ENCODE measurements around the gene PMVK. TPM values are rescaled to one million over a fixed set of nuclear protein-coding genes. Genes with fewer than 3 reads are reported as not detected.

The PMVK gene
- total RNA-seq, 1 donor, result 2.1 TPM

DNA sequence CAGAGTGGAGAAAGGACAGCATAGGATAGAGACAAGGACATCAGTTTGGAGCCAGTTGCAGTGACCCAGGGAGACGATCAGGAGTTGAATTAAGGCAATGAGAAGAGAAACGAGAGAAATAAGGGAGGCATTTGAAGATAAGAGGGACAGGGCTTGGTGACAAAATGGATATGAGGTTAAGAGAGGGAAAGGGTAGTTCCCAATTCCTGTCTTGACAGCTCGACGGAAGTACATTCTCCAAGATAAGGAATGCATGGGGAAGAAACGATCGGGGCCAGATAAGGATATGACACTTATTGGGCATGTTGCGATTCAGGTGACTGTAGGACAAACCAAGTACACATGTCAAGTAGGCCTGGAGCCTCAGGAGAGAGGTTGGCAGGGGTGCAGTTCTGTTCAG lies 47.8 kb downstream of the PMVK start:
- no peaks in the 10 kb centered on the region for H3K9me3 ChIP-seq (ENCODE audit: low read depth, low read length)
- H3K27me3 ChIP-seq (ENCODE audit: insufficient read depth, low read length), result no peaks in the 10 kb centered on the region
- H3K4me1 ChIP-seq (ENCODE audit: insufficient read depth, low read length), result no peaks in the 10 kb centered on the region
- H3K4me3 ChIP-seq (ENCODE audit: low read length), result no peak overlapping the region

DNA sequence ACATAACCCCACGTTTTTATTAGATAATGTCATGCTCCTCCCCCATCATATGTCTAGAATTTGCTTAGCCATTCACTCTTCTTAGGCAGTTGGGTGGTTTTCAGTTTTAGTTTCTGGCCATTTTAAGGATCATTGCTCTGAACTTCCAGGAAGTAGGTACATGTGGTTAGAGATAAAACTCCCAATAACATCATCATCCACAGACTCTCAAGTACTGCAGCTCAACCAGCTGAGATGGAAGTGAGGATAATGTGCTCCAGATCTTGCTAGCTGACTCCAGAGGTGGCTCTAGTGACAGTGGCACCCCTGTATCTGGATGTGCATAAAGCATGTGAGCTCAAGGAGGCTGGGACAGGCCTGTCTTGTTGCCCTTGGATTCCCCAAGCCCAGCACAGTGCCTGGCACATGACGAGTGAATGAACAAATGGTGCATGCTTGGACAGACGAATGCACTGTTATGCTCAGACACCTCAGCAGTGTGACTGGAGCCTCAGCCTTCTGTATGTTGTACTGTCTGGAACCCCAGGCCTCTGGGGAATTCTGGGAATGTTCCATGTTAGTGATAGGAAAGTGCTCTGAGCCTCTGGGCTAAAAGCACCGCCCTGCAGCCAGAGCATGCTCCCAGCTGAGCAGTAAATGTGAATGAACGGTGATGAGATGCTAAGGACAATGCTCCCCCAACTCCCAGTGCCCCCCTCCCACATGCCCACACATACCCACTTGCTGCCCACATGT lies 50.1 kb downstream of the PMVK start:
- Histone ChIP-seq H3K9me3 (ENCODE audit: low read depth, low read length) (no peaks in the 10 kb centered on the region), H3K4me1 (ENCODE audit: insufficient read depth, low read length) (no peaks in the 10 kb centered on the region), H3K4me3 (ENCODE audit: low read length) (no peak overlapping the region), H3K27me3 (ENCODE audit: insufficient read depth, low read length) (no peaks in the 10 kb centered on the region)

DNA sequence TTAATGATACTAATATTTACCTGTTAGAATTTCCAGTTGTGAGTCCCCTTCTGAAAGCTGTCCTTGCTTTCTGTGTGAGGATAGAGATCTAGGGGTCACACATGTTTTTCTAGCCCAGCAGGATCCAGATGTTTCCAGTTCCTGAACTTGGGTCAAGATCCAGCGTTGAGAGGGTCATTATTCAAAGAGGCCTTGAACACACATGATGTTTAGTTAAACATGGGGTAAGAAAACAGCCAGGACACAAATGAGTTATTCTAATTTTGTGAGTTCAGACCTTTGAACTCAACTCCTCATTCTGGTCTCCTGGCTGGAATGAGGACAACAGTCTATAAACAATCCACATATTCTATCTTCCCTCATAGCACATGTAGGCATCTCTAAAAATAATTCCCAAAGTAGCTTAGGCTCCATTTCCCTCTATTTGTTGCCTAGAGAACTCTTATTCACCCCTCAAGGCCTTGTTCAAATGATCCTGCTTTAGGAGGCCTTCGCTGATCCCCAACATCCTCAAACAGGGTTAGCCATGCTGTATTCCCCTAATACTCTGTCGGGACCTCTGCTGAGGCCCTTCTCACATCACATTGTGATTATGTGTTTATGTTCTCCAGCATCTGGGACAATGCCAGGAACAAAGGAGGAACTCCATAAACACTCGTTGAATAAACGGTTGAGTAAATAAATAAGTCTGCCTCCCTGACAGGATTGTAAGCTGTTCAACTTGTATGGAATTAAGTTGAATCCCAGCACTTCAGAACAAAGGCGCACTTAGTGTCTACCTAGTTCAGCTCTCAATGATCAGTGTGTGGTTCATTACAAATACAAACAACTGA lies 51.4 kb downstream of the PMVK start:
- Histone ChIP-seq H3K9me3 (ENCODE audit: low read depth, low read length) (no peaks in the 10 kb centered on the region), H3K4me1 (ENCODE audit: insufficient read depth, low read length) (no peaks in the 10 kb centered on the region), H3K4me3 (ENCODE audit: low read length) (no peak overlapping the region), H3K27me3 (ENCODE audit: insufficient read depth, low read length) (no peaks in the 10 kb centered on the region)

DNA sequence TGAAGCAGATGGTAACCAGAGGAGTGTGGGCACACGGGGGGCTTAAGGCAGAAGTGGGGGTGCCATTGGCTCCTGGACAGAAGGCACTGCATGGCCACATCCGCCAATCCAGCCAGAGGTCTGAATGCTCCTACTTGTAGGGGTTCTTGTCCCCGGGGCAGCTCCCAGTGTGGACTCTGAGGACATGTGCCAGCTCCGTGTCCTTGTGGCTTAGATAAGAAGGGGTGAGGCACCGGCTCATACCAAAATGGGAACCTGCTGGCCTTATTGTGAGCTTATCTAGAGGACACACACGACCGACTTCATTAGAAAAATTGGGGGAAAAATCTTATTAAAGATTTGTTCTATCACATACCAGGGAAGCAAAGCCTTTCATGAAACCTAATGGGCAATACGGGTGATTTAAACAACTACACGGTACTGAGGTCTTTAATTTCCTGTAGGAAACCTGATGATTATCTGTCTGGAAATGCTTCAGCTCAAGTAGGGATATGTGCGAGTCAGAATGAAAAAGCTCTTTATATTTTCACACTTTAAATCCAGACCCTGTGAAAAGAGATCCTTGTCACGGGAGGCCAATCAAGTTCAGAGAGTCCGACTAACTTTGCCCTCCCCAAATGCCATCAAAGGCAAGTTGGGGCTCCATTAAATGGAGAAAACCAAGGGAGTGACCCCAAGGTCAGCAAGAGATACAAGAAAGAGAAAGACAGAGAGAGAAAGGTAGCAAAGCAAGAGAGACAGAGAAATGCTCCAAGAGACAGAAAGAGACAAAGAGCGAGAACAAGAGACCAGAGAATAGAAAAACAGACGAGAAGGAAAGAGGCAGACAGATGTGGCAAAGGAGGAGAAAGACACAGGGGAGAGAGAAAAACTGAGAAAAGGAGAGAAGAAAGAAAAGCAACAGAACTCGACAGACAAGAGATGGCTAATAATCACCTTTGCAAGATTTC lies 52.3 kb downstream of the PMVK start:
- no peak overlapping the region for H3K4me3 ChIP-seq (ENCODE audit: low read length)
- H3K27me3 ChIP-seq (ENCODE audit: insufficient read depth, low read length), result no peaks in the 10 kb centered on the region
- H3K4me1 ChIP-seq (ENCODE audit: insufficient read depth, low read length), result no peaks in the 10 kb centered on the region
- no peaks in the 10 kb centered on the region for H3K9me3 ChIP-seq (ENCODE audit: low read depth, low read length)

DNA sequence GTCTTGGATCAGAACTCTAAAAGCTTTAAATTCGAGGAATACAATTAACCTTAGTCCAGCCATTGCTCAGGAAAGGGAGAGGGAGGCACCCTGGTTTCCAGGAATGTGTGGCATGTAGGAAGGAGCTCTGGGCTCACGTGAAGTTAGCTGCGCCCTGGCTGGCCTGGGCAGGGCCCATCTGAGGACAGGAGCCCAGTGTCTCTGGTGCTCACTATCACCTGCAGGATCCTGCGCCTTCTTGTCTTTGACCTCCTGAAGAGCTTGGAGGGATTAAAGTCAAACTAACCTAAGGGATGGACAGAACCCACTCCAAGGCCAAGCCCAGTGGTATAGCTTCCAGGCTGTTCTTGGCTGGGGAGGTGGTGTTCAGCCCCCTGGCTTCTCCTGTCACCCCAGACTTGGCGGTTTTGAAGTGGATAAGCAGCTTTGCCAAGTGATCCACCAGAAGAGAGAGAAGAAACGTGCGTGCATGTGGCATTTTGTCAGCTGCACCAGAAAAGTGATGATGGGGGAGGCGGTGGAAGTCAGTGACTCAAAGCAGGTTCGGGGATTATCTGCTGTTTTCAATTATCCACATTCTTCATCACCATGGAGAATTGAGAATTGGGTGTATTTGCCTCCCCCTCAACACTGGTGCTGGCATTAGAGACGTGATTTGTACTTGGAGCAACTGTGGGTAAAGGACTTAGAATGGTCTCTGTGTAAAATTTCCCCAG lies 54.5 kb downstream of the PMVK start:
- Histone ChIP-seq H3K27me3 (ENCODE audit: insufficient read depth, low read length) (no peaks in the 10 kb centered on the region), H3K4me3 (ENCODE audit: low read length) (no peak overlapping the region), H3K4me1 (ENCODE audit: insufficient read depth, low read length) (no peaks in the 10 kb centered on the region), H3K9me3 (ENCODE audit: low read depth, low read length) (no peaks in the 10 kb centered on the region)

DNA sequence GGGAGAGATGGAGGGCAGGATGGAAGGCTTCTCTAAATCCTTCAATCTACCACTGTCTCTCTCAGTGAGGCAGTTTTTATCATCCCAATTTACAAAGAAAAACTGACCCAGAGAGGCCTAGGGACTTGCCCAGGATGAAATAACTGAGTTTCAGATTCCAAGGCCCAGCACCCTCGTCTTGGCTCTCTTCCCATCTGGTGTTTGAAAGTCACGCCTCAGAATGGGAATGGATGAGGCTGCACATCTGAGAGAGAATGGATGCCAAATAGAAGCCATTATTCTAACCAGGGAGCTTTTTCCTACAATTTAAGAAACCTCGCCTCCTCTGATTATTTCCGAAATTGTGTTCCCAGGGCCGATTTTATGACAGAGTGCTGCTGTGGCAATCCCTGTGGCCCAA lies 55.8 kb downstream of the PMVK start:
- Histone ChIP-seq H3K4me1 (ENCODE audit: insufficient read depth, low read length) (no peaks in the 10 kb centered on the region), H3K9me3 (ENCODE audit: low read depth, low read length) (no peaks in the 10 kb centered on the region), H3K27me3 (ENCODE audit: insufficient read depth, low read length) (no peaks in the 10 kb centered on the region), H3K4me3 (ENCODE audit: low read length) (no peak overlapping the region)

DNA sequence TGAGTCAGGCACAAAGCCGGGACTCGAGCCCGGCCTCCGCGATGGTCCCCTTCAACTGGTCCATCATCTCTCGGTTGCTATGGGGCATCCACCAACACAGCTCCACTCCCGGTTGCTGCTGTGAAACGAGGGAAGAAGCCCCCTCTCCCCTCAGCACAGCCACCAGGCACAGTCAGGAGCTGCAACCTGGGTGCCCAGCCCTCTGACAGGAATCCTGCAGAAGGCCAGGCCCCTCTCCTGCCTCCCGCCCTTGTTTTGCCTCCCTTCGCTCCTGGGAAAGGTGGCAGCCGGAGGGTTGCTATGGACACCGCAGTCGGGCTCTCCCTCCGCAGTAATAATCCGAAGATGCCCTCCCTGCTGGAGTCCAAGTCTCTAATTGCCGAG lies 57.5 kb downstream of the PMVK start:
- no peaks in the 10 kb centered on the region for H3K27me3 ChIP-seq (ENCODE audit: insufficient read depth, low read length)
- H3K4me3 ChIP-seq (ENCODE audit: low read length), result no peak overlapping the region
- H3K4me1 ChIP-seq (ENCODE audit: insufficient read depth, low read length), result no peaks in the 10 kb centered on the region
- H3K9me3 ChIP-seq (ENCODE audit: low read depth, low read length), result no peaks in the 10 kb centered on the region

DNA sequence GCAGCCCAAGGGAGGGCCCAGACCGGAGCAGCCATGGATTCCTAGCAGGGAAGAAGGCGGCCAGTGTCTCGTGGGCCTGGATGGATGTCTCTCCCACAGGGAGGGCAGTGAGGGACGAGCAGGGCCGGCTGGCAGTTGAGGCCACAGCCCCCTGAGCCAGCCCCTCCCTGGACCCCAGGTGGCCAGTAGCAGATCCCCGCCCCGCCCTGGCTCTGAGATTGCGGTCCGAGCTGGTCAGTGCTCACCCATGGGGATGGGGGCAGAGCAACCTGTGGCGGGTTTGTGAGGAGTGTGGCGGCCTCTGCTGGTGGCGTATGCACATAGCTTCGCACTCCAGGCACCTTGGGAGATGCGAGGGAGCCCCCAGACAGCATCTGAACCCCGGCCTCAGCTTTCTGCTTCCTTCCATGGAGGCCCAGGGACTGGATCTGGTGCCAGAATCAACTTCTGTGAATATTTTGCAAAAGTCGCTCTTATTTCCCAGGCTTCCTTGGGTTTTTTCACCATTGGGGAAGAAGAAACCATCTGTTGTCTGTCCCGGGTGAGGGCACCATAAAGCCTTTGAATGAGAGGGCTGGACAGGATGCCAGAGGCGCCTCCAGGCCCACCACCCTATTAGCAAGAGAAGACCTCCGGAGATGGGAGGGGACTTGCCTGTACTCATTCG lies 58.0 kb downstream of the PMVK start:
- no peaks in the 10 kb centered on the region for H3K9me3 ChIP-seq (ENCODE audit: low read depth, low read length)
- no peak overlapping the region for H3K4me3 ChIP-seq (ENCODE audit: low read length)
- H3K27me3 ChIP-seq (ENCODE audit: insufficient read depth, low read length), result no peaks in the 10 kb centered on the region
- no peaks in the 10 kb centered on the region for H3K4me1 ChIP-seq (ENCODE audit: insufficient read depth, low read length)

DNA sequence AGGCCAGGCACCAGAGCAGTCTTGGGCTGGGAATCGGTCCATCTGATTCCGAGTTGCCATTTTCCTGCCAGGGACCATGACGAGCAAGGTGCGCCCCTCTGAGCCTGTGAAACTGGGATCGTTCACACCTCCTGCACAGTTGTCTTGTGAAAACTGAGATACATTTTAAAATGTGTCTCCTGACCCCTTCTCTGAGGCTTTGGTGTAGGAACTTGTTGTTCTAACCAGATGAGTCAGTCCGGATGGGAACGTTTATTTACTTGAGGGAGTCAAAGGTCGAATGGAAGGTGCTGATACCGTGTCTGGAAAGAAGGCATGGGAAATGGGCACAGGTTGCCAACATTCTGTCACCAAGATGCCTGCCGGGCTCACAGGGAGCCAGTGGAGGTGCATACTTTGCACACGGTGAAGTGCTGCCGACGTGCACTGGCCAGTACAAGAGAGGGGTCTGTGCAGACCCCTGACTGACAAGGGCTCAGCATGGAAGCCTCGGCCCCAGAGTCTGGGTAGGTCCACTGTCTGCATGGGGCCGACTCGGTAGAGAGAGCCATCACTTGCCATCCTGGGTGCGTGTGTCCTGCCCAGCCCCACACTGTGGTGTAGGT lies 59.0 kb downstream of the PMVK start:
- H3K9me3 ChIP-seq (ENCODE audit: low read depth, low read length), result no peaks in the 10 kb centered on the region
- no peaks in the 10 kb centered on the region for H3K27me3 ChIP-seq (ENCODE audit: insufficient read depth, low read length)
- H3K4me3 ChIP-seq (ENCODE audit: low read length), result no peak overlapping the region
- H3K4me1 ChIP-seq (ENCODE audit: insufficient read depth, low read length), result no peaks in the 10 kb centered on the region

DNA sequence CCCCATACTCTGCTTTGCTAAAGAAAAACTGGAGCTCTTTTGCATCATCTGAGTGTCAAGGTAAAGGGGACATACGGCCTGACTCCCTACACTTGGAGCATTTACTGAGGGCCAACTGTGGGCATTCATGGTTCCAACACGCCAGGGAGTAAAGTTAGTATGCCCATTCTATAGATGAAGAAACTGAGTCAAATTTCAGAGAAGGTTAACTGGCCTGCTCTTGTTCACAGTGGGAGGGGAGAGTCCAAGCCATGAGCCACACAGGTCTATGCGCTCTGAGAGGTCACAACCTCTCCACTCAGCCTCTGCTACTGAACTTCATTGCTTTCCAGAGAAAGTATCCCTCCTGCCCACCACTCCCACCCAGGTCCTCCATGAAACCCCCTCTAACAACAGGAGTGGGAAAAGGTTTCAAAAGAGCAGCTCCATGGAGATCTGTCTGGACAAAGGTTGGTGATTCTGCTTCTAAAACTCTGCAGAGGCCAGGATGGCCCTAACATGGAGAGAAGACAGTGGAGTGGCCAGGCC lies 59.6 kb downstream of the PMVK start:
- no peaks in the 10 kb centered on the region for H3K27me3 ChIP-seq (ENCODE audit: insufficient read depth, low read length)
- H3K9me3 ChIP-seq (ENCODE audit: low read depth, low read length), result no peaks in the 10 kb centered on the region
- H3K4me1 ChIP-seq (ENCODE audit: insufficient read depth, low read length), result no peaks in the 10 kb centered on the region

More for the DNA sequence above, 59.6 kb downstream of the PMVK start:
- H3K4me3 ChIP-seq (ENCODE audit: low read length), result no peak overlapping the region

Other genes starting within 250 kb of the PMVK start
- gene KCNN3, start 66.4 kb downstream of the PMVK start, total RNA-seq, result 0.21 TPM
- gene PBXIP1, start 19.4 kb upstream of the PMVK start, total RNA-seq, result 125 TPM
- 13.4 TPM for gene PYGO2, start 25.1 kb upstream of the PMVK start, total RNA-seq
- 22.2 TPM for gene SHC1, start 34.0 kb upstream of the PMVK start, total RNA-seq
- 5.9 TPM for gene CKS1B, start 38.0 kb upstream of the PMVK start, total RNA-seq
- gene FLAD1, start 46.6 kb upstream of the PMVK start, total RNA-seq, result 11.3 TPM
- gene LENEP, start 56.9 kb upstream of the PMVK start, total RNA-seq, result 0.63 TPM
- gene ZBTB7B, start 66.1 kb upstream of the PMVK start, total RNA-seq, result 39.6 TPM
- gene DCST2, start 97.1 kb upstream of the PMVK start, total RNA-seq, result 0.10 TPM
- 0.21 TPM for gene DCST1, start 97.1 kb upstream of the PMVK start, total RNA-seq
- 25.1 TPM for gene ADAM15, start 114.6 kb upstream of the PMVK start, total RNA-seq
- gene EFNA4, start 127.0 kb upstream of the PMVK start, total RNA-seq, result 2.4 TPM
- 0.21 TPM for gene EFNA3, start 142.1 kb upstream of the PMVK start, total RNA-seq
- 0.84 TPM for gene EFNA1, start 191.2 kb upstream of the PMVK start, total RNA-seq
- gene SLC50A1, start 199.1 kb upstream of the PMVK start, total RNA-seq, result 22.4 TPM
- 14.0 TPM for gene DPM3, start 203.8 kb upstream of the PMVK start, total RNA-seq
- gene KRTCAP2, start 236.6 kb upstream of the PMVK start, total RNA-seq, result 62.0 TPM
- gene TRIM46, start 237.1 kb upstream of the PMVK start, total RNA-seq, result 0.52 TPM

Measured in mononuclear cell (primary cell).